HepG2 (cell line): Measurements from ENCODE around the gene ZNF451. TPM values are rescaled to one million over a fixed set of nuclear protein-coding genes. Genes with fewer than 3 reads are reported as not detected.
A peak's percentile ranks its signal among the peaks of the same experiment; 100 is the strongest.

Experiments
- ATF7 ChIP-seq, 2 experiments: fragments of 450-650 bp in 1 of 2; sonication (generic) in 1 of 2; formaldehyde crosslinking in 1 of 2; IDR thresholded peaks; 2 replicates each; pipeline versions ENCODE4 v1.4.0 to v1.6.1; 2016 to 2020; ENCODE audit warnings: antibody characterized with exemption in 1 of 2, mild to moderate bottlenecking in 1 of 2, missing genetic modification reagents in 1 of 2
- MAZ ChIP-seq, 2 experiments: sonication (generic) in 1 of 2; formaldehyde crosslinking in 1 of 2; IDR thresholded peaks; 2 replicates each; pipeline versions ENCODE4 v1.5.0 to v1.6.1; 2012 to 2020; ENCODE audit warnings: low read depth in 2 of 2, mild to moderate bottlenecking in 2 of 2, borderline replicate concordance in 1 of 2, improper control_type of control experiment in 1 of 2, low read length in 1 of 2, missing genetic modification reagents in 1 of 2, moderate library complexity in 1 of 2
- POLR2AphosphoS2 ChIP-seq: IDR thresholded peaks from 2 replicates; pipeline ENCODE4 v1.6.1; 2011; ENCODE audit warnings: low read depth, low read length, improper control_type of control experiment
- POLR2G ChIP-seq: fragments of 200-400 bp; formaldehyde crosslinking; IDR thresholded peaks from 2 replicates; pipeline ENCODE4 v1.6.1; 2018; ENCODE audit warnings: mild to moderate bottlenecking, low read depth, low read length, moderate library complexity
- RFX5 ChIP-seq: IDR thresholded peaks from 2 replicates; pipeline ENCODE4 v1.6.1; 2011; ENCODE audit warnings: low read depth, low read length, improper control_type of control experiment
- YEATS4 ChIP-seq: sonication (generic); formaldehyde crosslinking; IDR thresholded peaks from 2 replicates; pipeline ENCODE4 v1.4.0; 2020; ENCODE audit warnings: missing genetic modification reagents, borderline replicate concordance
- ZBTB4 ChIP-seq: sonication (generic); formaldehyde crosslinking; IDR thresholded peaks from 2 replicates; pipeline ENCODE4 v1.4.0; 2020; ENCODE audit warnings: missing genetic modification reagents, mild to moderate bottlenecking, borderline replicate concordance
- ZNF30 ChIP-seq: sonication (generic); formaldehyde crosslinking; IDR thresholded peaks from 2 replicates; pipeline ENCODE4 v1.5.0; 2020; ENCODE audit warnings: mild to moderate bottlenecking, missing genetic modification reagents
- ZNF496 ChIP-seq: sonication (generic); formaldehyde crosslinking; IDR thresholded peaks from 2 replicates; pipeline ENCODE4 v1.8.1; 2023; ENCODE audit warnings: mild to moderate bottlenecking, moderate library complexity, missing genetic modification reagents; ENCODE audit not compliant: insufficient replicate concordance
- ZNF543 ChIP-seq: sonication (generic); formaldehyde crosslinking; IDR thresholded peaks from 2 replicates; pipeline ENCODE4 v1.4.0; 2020; ENCODE audit warnings: mild to moderate bottlenecking, missing genetic modification reagents
- ZNF839 ChIP-seq: sonication (generic); formaldehyde crosslinking; IDR thresholded peaks from 2 replicates; pipeline ENCODE4 v1.4.0; 2020; ENCODE audit warnings: missing genetic modification reagents, mild to moderate bottlenecking, borderline replicate concordance
- polyA plus RNA-seq, 8 experiments: library from polyadenylated mRNA; depleted of rRNA in 3 of 8; stranded (reverse) in 7 of 8; unstranded in 1 of 8; fragments of >200 nt; fragmentation: Illumina TruSeq in 4 of 8; extraction: Trizol in 4 of 8; gene quantifications; 2 replicates each; pipeline versions ENCODE4 v1.2.1 to v1.2.3, GENCODE V29; 2011 to 2016; ENCODE audit warnings: low read depth in 4 of 8, missing spikeins in 1 of 8, mixed read lengths in 1 of 8; ENCODE audit not compliant: insufficient read depth in 1 of 8
- total RNA-seq, 5 experiments: library from RNA; depleted of rRNA; stranded (reverse); fragments of >200 nt; fragmentation: Illumina TruSeq; extraction: Trizol; gene quantifications; 2 replicates each; pipeline ENCODE4 v1.2.3, GENCODE V29; 2016; ENCODE audit warnings: low read depth in 1 of 5

Gene ZNF451
- total and polyA plus RNA-seq, 2 of the 13 experiments (the other 11 are each of a cell fraction or from before 2014, with no cell fraction given), result 32.1 to 65.7 TPM

GRCh38 chr6:57072108-57072507 lies 17.9 kb upstream of the ZNF451 start (continued):
- no peak for TF ChIP-seq ZNF839 (CRISPR knock-in tag)
- TF ChIP-seq ZNF543 (CRISPR knock-in tag), result no peak
- TF ChIP-seq RFX5, result peak; percentile 56; the same call in 1 of the 2 replicates
- TF ChIP-seq ZNF30 (CRISPR knock-in tag), result no peak
- no peak for TF ChIP-seq MAZ (IDR thresholded peaks at IDR 0.05; ENCODE audit: borderline replicate concordance, low read depth, low read length)
- no peak for TF ChIP-seq MAZ (CRISPR knock-in tag; IDR thresholded peaks at IDR 0.05; ENCODE audit: low read depth)
- TF ChIP-seq POLR2AphosphoS2, result no peak
- no peak for TF ChIP-seq POLR2G
- TF ChIP-seq ZNF496 (CRISPR knock-in tag), result no peak
- TF ChIP-seq YEATS4 (CRISPR knock-in tag), result no peak
- TF ChIP-seq ZBTB4 (CRISPR knock-in tag), result no peak
- 0 out of 2 replicates have a peak, but pooled peaks have one; percentile 7 for TF ChIP-seq ATF7 (IDR thresholded peaks at IDR 0.05)
- no peak for TF ChIP-seq ATF7 (CRISPR knock-in tag; IDR thresholded peaks at IDR 0.05)
- TF ChIP-seq, all 625 proteins: peak for 3
